ENCODE data around the gene DEPDC5.

Gene DEPDC5

GRCh38 chr22:31829505-31829904 lies 75.7 kb downstream of the DEPDC5 start:
- TF ChIP-seq, protein P1, sequence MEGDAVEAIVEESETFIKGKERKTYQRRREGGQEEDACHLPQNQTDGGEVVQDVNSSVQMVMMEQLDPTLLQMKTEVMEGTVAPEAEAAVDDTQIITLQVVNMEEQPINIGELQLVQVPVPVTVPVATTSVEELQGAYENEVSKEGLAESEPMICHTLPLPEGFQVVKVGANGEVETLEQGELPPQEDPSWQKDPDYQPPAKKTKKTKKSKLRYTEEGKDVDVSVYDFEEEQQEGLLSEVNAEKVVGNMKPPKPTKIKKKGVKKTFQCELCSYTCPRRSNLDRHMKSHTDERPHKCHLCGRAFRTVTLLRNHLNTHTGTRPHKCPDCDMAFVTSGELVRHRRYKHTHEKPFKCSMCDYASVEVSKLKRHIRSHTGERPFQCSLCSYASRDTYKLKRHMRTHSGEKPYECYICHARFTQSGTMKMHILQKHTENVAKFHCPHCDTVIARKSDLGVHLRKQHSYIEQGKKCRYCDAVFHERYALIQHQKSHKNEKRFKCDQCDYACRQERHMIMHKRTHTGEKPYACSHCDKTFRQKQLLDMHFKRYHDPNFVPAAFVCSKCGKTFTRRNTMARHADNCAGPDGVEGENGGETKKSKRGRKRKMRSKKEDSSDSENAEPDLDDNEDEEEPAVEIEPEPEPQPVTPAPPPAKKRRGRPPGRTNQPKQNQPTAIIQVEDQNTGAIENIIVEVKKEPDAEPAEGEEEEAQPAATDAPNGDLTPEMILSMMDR (IDR thresholded peaks at IDR 0.05; ENCODE audit: low read depth, low read length) = no peak
- no peak overlapping the region for H3K4me3 ChIP-seq (ENCODE audit: low read depth, low read length)

DNA sequence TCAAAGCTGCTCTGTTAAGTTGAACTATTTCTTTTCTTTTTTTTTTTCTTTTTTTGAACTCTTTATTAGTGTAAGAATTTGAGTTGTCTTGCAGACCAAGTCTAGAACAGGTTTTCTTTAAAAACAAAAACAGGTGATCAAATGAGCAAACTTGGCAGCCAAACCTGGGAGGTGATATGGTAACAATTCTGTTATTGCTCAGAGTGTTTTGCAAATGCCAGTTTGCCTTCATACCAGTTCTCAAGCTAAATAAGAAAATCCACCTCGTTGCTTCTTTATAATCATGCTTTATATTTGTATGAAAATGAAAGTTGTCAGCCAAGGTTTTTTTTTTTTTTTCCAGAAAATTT lies 76.9 kb downstream of the DEPDC5 start:
- no peak overlapping the region for H3K4me3 ChIP-seq (ENCODE audit: low read depth, low read length)
- TF ChIP-seq, protein P1 (IDR thresholded peaks at IDR 0.05; ENCODE audit: low read depth, low read length) = no peak

GRCh38 chr22:31833930-31834329 lies 80.1 kb downstream of the DEPDC5 start:
- TF ChIP-seq, protein P1 (IDR thresholded peaks at IDR 0.05; ENCODE audit: low read depth, low read length) = no peak

GRCh38 chr22:31836010-31836409 lies 82.2 kb downstream of the DEPDC5 start:
- no peak overlapping the region for H3K4me3 ChIP-seq (ENCODE audit: low read depth, low read length)
- TF ChIP-seq, protein P1 (IDR thresholded peaks at IDR 0.05; ENCODE audit: low read depth, low read length) = no peak

More at GRCh38 chr22:31833930-31834329, 80.1 kb downstream of the DEPDC5 start:
- no peak overlapping the region for H3K4me3 ChIP-seq (ENCODE audit: low read depth, low read length)

GRCh38 chr22:31838917-31839316 lies 85.1 kb downstream of the DEPDC5 start:
- TF ChIP-seq, protein P1 (IDR thresholded peaks at IDR 0.05; ENCODE audit: low read depth, low read length) = no peak
- no peak overlapping the region for H3K4me3 ChIP-seq (ENCODE audit: low read depth, low read length)

DNA sequence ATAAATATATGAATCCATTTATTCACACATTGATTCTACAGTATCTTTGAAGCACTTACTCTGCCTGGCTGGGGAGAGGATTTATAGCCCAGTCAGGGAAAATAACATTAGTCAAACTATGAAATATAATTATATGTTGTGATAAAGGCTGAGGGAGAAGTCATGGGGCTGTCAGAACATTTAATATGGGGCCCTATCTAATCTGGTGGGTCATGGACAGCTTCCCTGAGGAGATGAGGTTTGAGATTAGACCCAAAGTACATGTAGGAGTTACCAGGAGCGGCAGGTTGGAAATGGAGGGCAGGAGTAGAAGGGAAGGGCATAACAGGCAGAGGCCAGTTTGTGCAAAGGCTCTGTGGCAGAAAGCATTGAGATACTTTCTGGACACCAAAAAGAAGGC lies 86.2 kb downstream of the DEPDC5 start:
- TF ChIP-seq, protein P1 (IDR thresholded peaks at IDR 0.05; ENCODE audit: low read depth, low read length) = no peak
- H3K4me3 ChIP-seq (ENCODE audit: low read depth, low read length) = no peak overlapping the region

GRCh38 chr22:31840585-31840984 lies 86.8 kb downstream of the DEPDC5 start:
- H3K4me3 ChIP-seq (ENCODE audit: low read depth, low read length) = no peak overlapping the region
- TF ChIP-seq, protein P1 (IDR thresholded peaks at IDR 0.05; ENCODE audit: low read depth, low read length) = no peak
